22Rv1 (cell line): ENCODE measurements around the gene SLC12A1.

ENCODE experiments used
- CTCF ChIP-seq: fragments of 450-650 bp; IDR thresholded peaks from 2 replicates; pipeline ENCODE4 v1.5.1; 2017; ENCODE audit warnings: mild to moderate bottlenecking
- ZFX ChIP-seq: fragments of 450-650 bp; IDR thresholded peaks from 2 replicates; pipeline ENCODE4 v1.6.1; 2017; ENCODE audit warnings: antibody characterized with exemption, borderline replicate concordance

DNA sequence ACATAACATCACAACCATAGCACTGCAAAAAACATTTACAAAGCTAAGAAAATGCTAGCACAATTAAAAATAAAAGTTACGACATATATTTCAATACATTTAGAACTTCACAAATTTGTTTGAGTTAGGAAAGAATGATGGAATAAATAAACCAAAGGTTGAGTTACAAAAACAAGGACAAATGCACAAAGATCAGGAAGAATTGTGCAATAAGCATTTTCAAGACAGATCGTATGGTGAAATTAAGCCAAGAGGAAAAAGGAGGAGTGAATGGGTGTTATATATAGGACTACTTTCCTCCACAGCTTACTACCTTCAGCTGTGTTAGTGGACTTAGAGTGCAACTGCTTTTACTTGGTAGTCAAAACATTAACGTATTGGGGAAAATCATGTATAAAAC lies 20.6 kb upstream of the SLC12A1 start:
- TF ChIP-seq CTCF (no peak), ZFX (no peak)
